Measurements from ENCODE around the gene NPEPL1. TPM values are rescaled to one million over a fixed set of nuclear protein-coding genes. Genes with fewer than 3 reads are reported as not detected.

The NPEPL1 gene
- total RNA-seq, 1 donor from 2014 or later = 20.9 TPM

- Histone ChIP-seq H3K9me3 (ENCODE audit: control insufficient read depth in 3 of 3, low read length in 3 of 3) (no peaks in the 10 kb centered on the region), H3K36me3 (ENCODE audit: control insufficient read depth in 3 of 3, insufficient read depth in 3 of 3, low read length in 3 of 3) (peaks cover 21 to 31% (median 23%) of the 10 kb centered on the region in 3 donors), H3K4me1 (ENCODE audit: control insufficient read depth in 3 of 3, insufficient read depth in 3 of 3, low read length in 3 of 3) (peaks cover 18 to 25% (median 20%) of the 10 kb centered on the region in 3 donors), H3K9ac (ENCODE audit: low read depth in 1 of 3, low read length in 3 of 3) (no peak overlapping the region), H3K27me3 (ENCODE audit: control insufficient read depth in 3 of 3, insufficient read depth in 3 of 3, low read length in 3 of 3) (no peaks in the 10 kb centered on the region), H3K27ac (ENCODE audit: low read depth, low read length) (peak overlapping the region; percentile 45), H3K4me3 (ENCODE audit: low read length in 3 of 3) (no peak overlapping the region)
Measured at GRCh38 chr20:58665606-58666005, 27.0 kb upstream of the NPEPL1 start.

DNA sequence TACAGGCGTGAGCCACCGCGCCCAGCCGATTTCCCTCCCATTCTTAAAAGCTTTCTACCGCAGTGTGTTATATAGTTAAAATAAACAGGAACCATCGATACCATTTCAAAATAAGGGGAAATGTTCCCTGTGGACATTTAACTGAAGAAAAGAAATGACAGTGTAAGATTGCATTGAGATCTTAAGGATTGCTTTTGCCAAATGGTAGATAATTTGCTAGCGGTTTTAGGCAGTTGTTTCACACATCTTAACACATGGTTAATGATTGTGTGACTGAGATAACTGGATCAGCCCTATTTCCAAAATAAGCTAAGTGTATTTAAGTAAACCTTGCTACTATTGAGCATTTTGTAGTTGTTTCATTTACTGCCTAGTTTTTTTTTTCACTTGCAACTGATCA, 25.9 kb upstream of the NPEPL1 start:
- H3K27ac ChIP-seq (ENCODE audit: low read depth, low read length) = no peak overlapping the region
- H3K9ac ChIP-seq (ENCODE audit: low read depth in 1 of 3, low read length in 3 of 3) = no peak overlapping the region
- H3K9me3 ChIP-seq (ENCODE audit: control insufficient read depth in 3 of 3, low read length in 3 of 3) = no peaks in the 10 kb centered on the region
- H3K36me3 ChIP-seq (ENCODE audit: control insufficient read depth in 3 of 3, insufficient read depth in 3 of 3, low read length in 3 of 3) = peaks cover 27 to 37% (median 30%) of the 10 kb centered on the region in 3 donors
- H3K27me3 ChIP-seq (ENCODE audit: control insufficient read depth in 3 of 3, insufficient read depth in 3 of 3, low read length in 3 of 3) = no peaks in the 10 kb centered on the region
- no peak overlapping the region for H3K4me3 ChIP-seq (ENCODE audit: low read length in 3 of 3)
- peaks cover 8 to 15% (median 11%) of the 10 kb centered on the region in 3 donors for H3K4me1 ChIP-seq (ENCODE audit: control insufficient read depth in 3 of 3, insufficient read depth in 3 of 3, low read length in 3 of 3)

- Histone ChIP-seq H3K9ac (ENCODE audit: low read depth in 1 of 3, low read length in 3 of 3) (no peak overlapping the region), H3K9me3 (ENCODE audit: control insufficient read depth in 3 of 3, low read length in 3 of 3) (no peaks in the 10 kb centered on the region), H3K27me3 (ENCODE audit: control insufficient read depth in 3 of 3, insufficient read depth in 3 of 3, low read length in 3 of 3) (no peaks in the 10 kb centered on the region), H3K27ac (ENCODE audit: low read depth, low read length) (no peak overlapping the region), H3K4me1 (ENCODE audit: control insufficient read depth in 3 of 3, insufficient read depth in 3 of 3, low read length in 3 of 3) (peaks cover 3 to 10% (median 6%) of the 10 kb centered on the region in 3 donors), H3K36me3 (ENCODE audit: control insufficient read depth in 3 of 3, insufficient read depth in 3 of 3, low read length in 3 of 3) (peaks cover 27 to 41% (median 36%) of the 10 kb centered on the region in 3 donors), H3K4me3 (ENCODE audit: low read length in 3 of 3) (no peak overlapping the region)
Measured at GRCh38 chr20:58667975-58668374, 24.6 kb upstream of the NPEPL1 start.

DNA sequence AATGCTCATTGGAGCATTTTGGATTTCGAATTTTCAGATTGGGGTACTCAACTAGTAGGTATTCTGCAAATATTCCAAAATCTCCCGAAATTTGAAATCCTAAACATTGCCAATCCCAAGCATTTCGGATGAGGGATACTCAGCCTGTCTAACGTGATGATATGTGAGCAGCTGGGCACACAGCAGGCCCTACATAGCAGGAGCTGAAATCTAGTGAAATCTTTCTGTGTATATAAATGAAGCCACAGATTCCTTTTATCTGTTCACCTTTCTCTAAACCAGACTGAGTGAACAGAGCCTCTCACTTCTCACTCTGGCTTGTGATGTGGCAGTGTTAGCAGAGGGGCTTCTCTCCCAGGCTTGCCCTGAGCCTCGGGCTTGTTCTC, 23.7 kb upstream of the NPEPL1 start:
- Histone ChIP-seq H3K36me3 (ENCODE audit: control insufficient read depth in 3 of 3, insufficient read depth in 3 of 3, low read length in 3 of 3) (peaks cover 33 to 50% (median 45%) of the 10 kb centered on the region in 3 donors), H3K9ac (ENCODE audit: low read depth in 1 of 3, low read length in 3 of 3) (no peak overlapping the region), H3K27ac (ENCODE audit: low read depth, low read length) (no peak overlapping the region)

DNA sequence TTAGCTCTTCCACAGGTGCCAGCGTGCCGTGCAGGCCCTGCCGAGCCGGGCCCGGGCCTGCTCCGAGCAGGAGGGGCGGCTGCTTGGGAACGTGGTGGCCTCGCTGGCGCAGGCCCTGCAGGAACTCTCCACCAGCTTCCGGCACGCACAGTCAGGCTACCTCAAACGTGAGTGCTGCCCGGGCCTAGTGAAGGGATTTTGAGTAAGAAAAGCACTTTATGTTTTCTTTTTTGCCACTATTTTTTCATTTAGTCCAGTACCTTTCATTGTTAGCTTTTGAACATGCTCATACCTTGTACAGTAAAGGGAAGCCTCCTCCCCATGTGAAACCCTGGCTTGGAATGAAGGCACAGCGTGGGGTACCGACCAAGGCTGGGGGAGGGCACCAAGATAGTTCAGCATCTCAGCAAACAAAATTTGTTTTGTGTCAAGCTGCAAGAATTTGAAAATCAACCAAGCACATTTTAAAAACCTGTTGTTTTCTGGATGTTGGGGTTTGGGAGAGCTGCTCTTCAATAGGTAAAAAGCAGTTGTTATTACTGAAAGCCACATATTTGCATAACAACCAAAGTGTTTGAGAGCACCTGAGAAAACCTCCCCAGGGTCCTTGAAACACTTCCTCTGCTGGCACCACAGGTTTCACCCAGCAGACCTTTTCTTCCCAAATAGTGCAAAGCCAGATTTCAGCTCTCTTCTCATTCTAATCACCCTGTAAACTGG, 23.2 kb upstream of the NPEPL1 start:
- H3K9ac ChIP-seq (ENCODE audit: low read depth in 1 of 3, low read length in 3 of 3) = no peak overlapping the region
- no peaks in the 10 kb centered on the region for H3K9me3 ChIP-seq (ENCODE audit: control insufficient read depth in 3 of 3, low read length in 3 of 3)
- H3K36me3 ChIP-seq (ENCODE audit: control insufficient read depth in 3 of 3, insufficient read depth in 3 of 3, low read length in 3 of 3) = peaks cover 33 to 51% (median 50%) of the 10 kb centered on the region in 3 donors
- H3K27ac ChIP-seq (ENCODE audit: low read depth, low read length) = no peak overlapping the region
- H3K4me1 ChIP-seq (ENCODE audit: control insufficient read depth in 3 of 3, insufficient read depth in 3 of 3, low read length in 3 of 3) = peaks cover 3 to 10% (median 6%) of the 10 kb centered on the region in 3 donors
- H3K27me3 ChIP-seq (ENCODE audit: control insufficient read depth in 3 of 3, insufficient read depth in 3 of 3, low read length in 3 of 3) = no peaks in the 10 kb centered on the region
- H3K4me3 ChIP-seq (ENCODE audit: low read length in 3 of 3) = no peak overlapping the region

More for the DNA sequence above, 23.7 kb upstream of the NPEPL1 start:
- H3K4me1 ChIP-seq (ENCODE audit: control insufficient read depth in 3 of 3, insufficient read depth in 3 of 3, low read length in 3 of 3) = peaks cover 3 to 10% (median 6%) of the 10 kb centered on the region in 3 donors
- no peaks in the 10 kb centered on the region for H3K9me3 ChIP-seq (ENCODE audit: control insufficient read depth in 3 of 3, low read length in 3 of 3)
- no peaks in the 10 kb centered on the region for H3K27me3 ChIP-seq (ENCODE audit: control insufficient read depth in 3 of 3, insufficient read depth in 3 of 3, low read length in 3 of 3)
- H3K4me3 ChIP-seq (ENCODE audit: low read length in 3 of 3) = no peak overlapping the region

DNA sequence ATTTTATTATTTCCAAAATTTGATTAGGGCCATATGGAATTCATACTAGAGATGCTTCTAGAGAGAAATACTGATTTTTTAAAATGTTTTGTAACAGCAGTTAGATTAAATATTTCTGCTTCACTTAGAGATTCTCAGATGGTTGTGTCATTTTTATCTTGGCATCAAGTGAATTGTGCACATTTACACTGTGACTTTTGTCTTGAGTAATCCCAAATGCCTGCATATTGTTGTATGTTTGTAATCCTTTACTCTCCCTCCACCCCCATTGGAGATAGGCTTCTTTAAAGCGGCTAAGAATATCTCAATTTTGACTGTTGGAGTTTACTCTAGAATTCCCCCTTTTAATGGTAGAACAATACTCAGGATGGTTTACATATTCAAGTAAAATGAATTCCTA, 22.5 kb upstream of the NPEPL1 start:
- Histone ChIP-seq H3K4me1 (ENCODE audit: control insufficient read depth in 3 of 3, insufficient read depth in 3 of 3, low read length in 3 of 3) (peaks cover 3 to 6% (median 4%) of the 10 kb centered on the region in 3 donors), H3K9ac (ENCODE audit: low read depth in 1 of 3, low read length in 3 of 3) (no peak overlapping the region), H3K9me3 (ENCODE audit: control insufficient read depth in 3 of 3, low read length in 3 of 3) (no peaks in the 10 kb centered on the region), H3K27me3 (ENCODE audit: control insufficient read depth in 3 of 3, insufficient read depth in 3 of 3, low read length in 3 of 3) (no peaks in the 10 kb centered on the region), H3K27ac (ENCODE audit: low read depth, low read length) (no peak overlapping the region), H3K36me3 (ENCODE audit: control insufficient read depth in 3 of 3, insufficient read depth in 3 of 3, low read length in 3 of 3) (peaks cover 35 to 54% (median 50%) of the 10 kb centered on the region in 3 donors), H3K4me3 (ENCODE audit: low read length in 3 of 3) (no peak overlapping the region)

- H3K9me3 ChIP-seq (ENCODE audit: control insufficient read depth in 3 of 3, low read length in 3 of 3) = no peaks in the 10 kb centered on the region
- H3K27me3 ChIP-seq (ENCODE audit: control insufficient read depth in 3 of 3, insufficient read depth in 3 of 3, low read length in 3 of 3) = no peaks in the 10 kb centered on the region
- H3K36me3 ChIP-seq (ENCODE audit: control insufficient read depth in 3 of 3, insufficient read depth in 3 of 3, low read length in 3 of 3) = peaks cover 40 to 59% (median 55%) of the 10 kb centered on the region in 3 donors
- H3K4me1 ChIP-seq (ENCODE audit: control insufficient read depth in 3 of 3, insufficient read depth in 3 of 3, low read length in 3 of 3) = peaks cover under 1 to 2% (median under 1%) of the 10 kb centered on the region in 3 donors
- no peak overlapping the region for H3K27ac ChIP-seq (ENCODE audit: low read depth, low read length)
- H3K4me3 ChIP-seq (ENCODE audit: low read length in 3 of 3) = no peak overlapping the region
- H3K9ac ChIP-seq (ENCODE audit: low read depth in 1 of 3, low read length in 3 of 3) = no peak overlapping the region
Measured at GRCh38 chr20:58670659-58671058, 21.9 kb upstream of the NPEPL1 start.

- H3K27ac ChIP-seq (ENCODE audit: low read depth, low read length) = no peak overlapping the region
- peaks cover 41 to 67% (median 59%) of the 10 kb centered on the region in 3 donors for H3K36me3 ChIP-seq (ENCODE audit: control insufficient read depth in 3 of 3, insufficient read depth in 3 of 3, low read length in 3 of 3)
- no peaks in the 10 kb centered on the region for H3K9me3 ChIP-seq (ENCODE audit: control insufficient read depth in 3 of 3, low read length in 3 of 3)
- no peak overlapping the region for H3K4me3 ChIP-seq (ENCODE audit: low read length in 3 of 3)
- no peaks in the 10 kb centered on the region for H3K27me3 ChIP-seq (ENCODE audit: control insufficient read depth in 3 of 3, insufficient read depth in 3 of 3, low read length in 3 of 3)
- H3K4me1 ChIP-seq (ENCODE audit: control insufficient read depth in 3 of 3, insufficient read depth in 3 of 3, low read length in 3 of 3) = no peaks in the 10 kb centered on the region
- H3K9ac ChIP-seq (ENCODE audit: low read depth in 1 of 3, low read length in 3 of 3) = no peak overlapping the region
Measured at GRCh38 chr20:58673119-58673518, 19.5 kb upstream of the NPEPL1 start.

- Histone ChIP-seq H3K4me3 (ENCODE audit: low read length in 3 of 3) (no peak overlapping the region), H3K36me3 (ENCODE audit: control insufficient read depth in 3 of 3, insufficient read depth in 3 of 3, low read length in 3 of 3) (peaks cover 40 to 63% (median 53%) of the 10 kb centered on the region in 3 donors), H3K27ac (ENCODE audit: low read depth, low read length) (no peak overlapping the region), H3K4me1 (ENCODE audit: control insufficient read depth in 3 of 3, insufficient read depth in 3 of 3, low read length in 3 of 3) (no peaks in the 10 kb centered on the region), H3K27me3 (ENCODE audit: control insufficient read depth in 3 of 3, insufficient read depth in 3 of 3, low read length in 3 of 3) (no peaks in the 10 kb centered on the region), H3K9me3 (ENCODE audit: control insufficient read depth in 3 of 3, low read length in 3 of 3) (no peaks in the 10 kb centered on the region), H3K9ac (ENCODE audit: low read depth in 1 of 3, low read length in 3 of 3) (no peak overlapping the region)
Measured at GRCh38 chr20:58675146-58675584, 17.4 kb upstream of the NPEPL1 start.

DNA sequence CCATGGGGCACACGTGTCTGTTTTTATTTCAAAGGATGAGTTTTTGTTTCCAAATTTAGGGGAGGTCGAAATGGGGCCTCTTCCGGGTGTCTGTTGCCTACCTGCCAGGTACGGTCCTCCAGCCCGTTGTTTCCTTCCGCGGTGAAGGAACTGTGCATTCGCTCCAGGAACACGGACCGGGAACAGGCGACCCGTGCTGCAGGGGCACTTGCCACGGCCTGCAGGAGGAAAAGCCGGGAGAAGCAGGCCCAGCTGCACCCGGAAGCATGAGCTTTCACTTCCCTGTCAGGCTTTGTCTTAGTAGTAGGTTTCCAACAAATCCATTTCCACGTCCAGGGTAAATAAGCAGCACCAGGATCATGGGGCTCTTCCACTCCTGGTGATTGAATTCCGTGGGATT, 17.0 kb upstream of the NPEPL1 start:
- no peak overlapping the region for H3K4me3 ChIP-seq (ENCODE audit: low read length in 3 of 3)
- H3K4me1 ChIP-seq (ENCODE audit: control insufficient read depth in 3 of 3, insufficient read depth in 3 of 3, low read length in 3 of 3) = no peaks in the 10 kb centered on the region
- no peaks in the 10 kb centered on the region for H3K27me3 ChIP-seq (ENCODE audit: control insufficient read depth in 3 of 3, insufficient read depth in 3 of 3, low read length in 3 of 3)
- no peaks in the 10 kb centered on the region for H3K9me3 ChIP-seq (ENCODE audit: control insufficient read depth in 3 of 3, low read length in 3 of 3)
- H3K36me3 ChIP-seq (ENCODE audit: control insufficient read depth in 3 of 3, insufficient read depth in 3 of 3, low read length in 3 of 3) = peaks cover 39 to 62% (median 52%) of the 10 kb centered on the region in 3 donors
- H3K9ac ChIP-seq (ENCODE audit: low read depth in 1 of 3, low read length in 3 of 3) = no peak overlapping the region
- H3K27ac ChIP-seq (ENCODE audit: low read depth, low read length) = no peak overlapping the region

All from skeletal muscle tissue (tissue), 4 donors.